K562 (cell line): ENCODE results near the gene TECTA. TPM values are rescaled to one million over a fixed set of nuclear protein-coding genes. Genes with fewer than 3 reads are reported as not detected.

Experiments used
- ATAC-seq: fragments of 200-7000 bp; cut with Tn5 transposase; 3 replicates; pipeline ENCODE4 v1.9.1; 2020; ENCODE audit warnings: moderate library complexity
- BruUV-seq: library from RNA; stranded (reverse); fragments of 400-500 nt; replicated peaks from 2 replicates; lab custom pipeline; 2021; lab: Mats Ljungman, UMichigan
- CTCF ChIA-PET: fragments of 300-600 bp; formaldehyde crosslinking; extraction: SDS; loops from one replicate; lab custom pipeline; 2021; ENCODE audit warnings: low intra/inter-chr PET ratio; lab: Yijun Ruan, JAX
- POLR2A ChIA-PET: fragments of 300-600, 350-650 bp; sonication (Branson Sonifier 250); formaldehyde crosslinking; extraction: SDS; loops from one replicate; lab custom pipeline; 2021; ENCODE audit warnings: antibody characterized with exemption, inconsistent platforms; lab: Yijun Ruan, JAX
- DNase-seq, 4 experiments: peaks; one replicate each; pipeline versions ENCODE4 v3.0.0 to v3.0.0-alpha.2; 2011 to 2018; ENCODE audit warnings: low spot score in 3 of 4, mixed read lengths in 3 of 4; ENCODE audit errors: extremely low read depth in 1 of 4
- FAIRE-seq: peaks from 2 replicates; lab custom pipeline; 2011; peaks lifted over from hg19 to GRCh38; lab: Jason Lieb, UNC
- H2AFZ ChIP-seq: 2 replicates; pipeline ENCODE4 v1.6.0; 2011; ENCODE audit warnings: low read depth, low read length, control low read depth, inconsistent platforms
- H3K27ac ChIP-seq: fragments of 200-600 bp; 3 replicates; pipeline ENCODE4 v1.8.0; 2011; ENCODE audit warnings: low read depth, mild to moderate bottlenecking, control low read depth, inconsistent platforms, low read length, moderate library complexity, mixed read lengths; ENCODE audit errors: extremely low read depth
- H3K27me3 ChIP-seq, 2 experiments: fragments of 300-600 bp in 1 of 2; 2 replicates in 1 of 2; 3 replicates in 1 of 2; pipeline versions ENCODE4 v1.6.0 to v1.8.0; 2011; ENCODE audit warnings: inconsistent platforms in 2 of 2, low read length in 2 of 2, mild to moderate bottlenecking in 1 of 2, mixed read lengths in 1 of 2, moderate library complexity in 1 of 2; ENCODE audit not compliant: control insufficient read depth in 2 of 2, insufficient read depth in 2 of 2
- H3K36me3 ChIP-seq: fragments of 300-600 bp; 3 replicates; pipeline ENCODE4 v1.8.0; 2011; ENCODE audit warnings: mild to moderate bottlenecking, low read length, inconsistent platforms; ENCODE audit not compliant: control insufficient read depth, insufficient read depth
- H3K4me1 ChIP-seq, 2 experiments: fragments of 200-600 bp in 1 of 2; replicated peaks in 1 of 2; 2 replicates in 1 of 2; 3 replicates in 1 of 2; pipeline versions ENCODE4 v1.5.1 to v1.8.0; 2011; ENCODE audit warnings: inconsistent platforms in 2 of 2, low read length in 2 of 2, mild to moderate bottlenecking in 1 of 2, mixed read lengths in 1 of 2, moderate library complexity in 1 of 2; ENCODE audit not compliant: control insufficient read depth in 2 of 2, insufficient read depth in 2 of 2
- H3K4me2 ChIP-seq: 2 replicates; pipeline ENCODE4 v1.6.1; 2011; ENCODE audit warnings: low read length, control low read depth, inconsistent platforms, mixed read lengths; ENCODE audit not compliant: insufficient read depth
- H3K4me3 ChIP-seq: fragments of 200-600 bp; sonication (generic), shearing (Covaris generic); 2 replicates; pipeline ENCODE4 v1.5.1; 2016; ENCODE audit warnings: control low read depth, inconsistent platforms
- H3K79me2 ChIP-seq: fragments of 200-600 bp; 3 replicates; pipeline ENCODE4 v1.8.0; 2011; ENCODE audit warnings: low read length, inconsistent platforms; ENCODE audit not compliant: control insufficient read depth, insufficient read depth
- H3K9ac ChIP-seq, 2 experiments: 2 replicates each; pipeline versions ENCODE4 v1.6.0 to v1.6.1; 2011; ENCODE audit warnings: low read depth in 2 of 2, low read length in 2 of 2, control low read depth in 1 of 2, inconsistent platforms in 1 of 2, mild to moderate bottlenecking in 1 of 2, mixed read lengths in 1 of 2; ENCODE audit not compliant: insufficient read depth in 1 of 2
- H3K9me1 ChIP-seq: one replicate; pipeline ENCODE4 v1.6.0; 2011; ENCODE audit warnings: inconsistent platforms, mild to moderate bottlenecking, low read length, moderate library complexity; ENCODE audit not compliant: control insufficient read depth, insufficient read depth
- H3K9me3 ChIP-seq: replicated peaks from 2 replicates; pipeline ENCODE4 v1.5.1; 2011; ENCODE audit warnings: low read depth, low read length, inconsistent platforms; ENCODE audit not compliant: control insufficient read depth, insufficient read depth
- H4K20me1 ChIP-seq: replicated peaks from 2 replicates; pipeline ENCODE4 v1.6.1; 2011; ENCODE audit warnings: low read length, inconsistent platforms, mixed read lengths; ENCODE audit not compliant: control insufficient read depth, insufficient read depth
- MCM5 ChIP-seq: fragments of 450-650 bp; IDR thresholded peaks from 2 replicates; pipeline ENCODE4 v1.6.1; 2016; ENCODE audit warnings: low read depth
- NR2C2 ChIP-seq, 2 experiments: fragments of 200-800 bp in 1 of 2; sonication (Bioruptor generic) in 1 of 2; sonication (generic) in 1 of 2; formaldehyde crosslinking in 1 of 2; IDR thresholded peaks; 2 replicates each; pipeline versions ENCODE4 v1.6.1 to v1.8.0; 2016 to 2022; ENCODE audit warnings: mild to moderate bottlenecking in 1 of 2, missing compliant biosample characterization in 1 of 2, missing genetic modification characterization in 1 of 2, missing genetic modification reagents in 1 of 2
- PTBP1 ChIP-seq: fragments of 200-400 bp; formaldehyde crosslinking; IDR thresholded peaks from 2 replicates; pipeline ENCODE4 v1.6.1; 2017; ENCODE audit warnings: low read depth, low read length
- SMAD2 ChIP-seq: fragments of 150-350 bp; IDR thresholded peaks from 2 replicates; pipeline ENCODE4 v1.6.1; 2014; ENCODE audit warnings: low read depth, mild to moderate bottlenecking, low read length
- YBX1 ChIP-seq: fragments of 450-650 bp; IDR thresholded peaks from 2 replicates; pipeline ENCODE4 v1.7.1; 2016; ENCODE audit warnings: mild to moderate bottlenecking
- ZBTB2 ChIP-seq: fragments of 450-650 bp; IDR thresholded peaks from 2 replicates; pipeline ENCODE4 v1.6.1; 2016; ENCODE audit warnings: antibody characterized with exemption
- ZNF197 ChIP-seq: fragments of 200-800 bp; sonication (Bioruptor generic); IDR thresholded peaks from 2 replicates; pipeline ENCODE4 v1.6.1; 2016; ENCODE audit warnings: low read depth, missing genetic modification characterization, missing compliant biosample characterization
- ZNF224 ChIP-seq: sonication (generic); formaldehyde crosslinking; IDR thresholded peaks from 2 replicates; pipeline ENCODE4 v1.8.0; 2022; ENCODE audit warnings: mild to moderate bottlenecking, missing genetic modification reagents
- ZNF609 ChIP-seq: sonication (generic); formaldehyde crosslinking; IDR thresholded peaks from 2 replicates; pipeline ENCODE4 v1.8.1; 2023; ENCODE audit warnings: missing genetic modification reagents, mild to moderate bottlenecking, borderline replicate concordance
- WGBS: fragments of 100-300 bp; shearing (Covaris generic); methylation state at CpG from one replicate; pipeline ENCODE4 v1.1.6; 2016; ENCODE audit warnings: low coverage, mixed read lengths; ENCODE audit not compliant: insufficient coverage; ENCODE audit errors: missing lambda C conversion rate; 5-methylcytosine and 5-hydroxymethylcytosine counted together
- in situ Hi-C: fragments of 300-500 bp; cut with MboI; formaldehyde crosslinking; loops from 4 replicates; pipeline ENCODE4 v1.15.0; 2018; ENCODE audit warnings: inconsistent platforms, mixed read lengths
- intact Hi-C: fragments of 100-400 bp; cut with micrococcal nuclease; formaldehyde crosslinking; loops from 2 replicates; pipeline ENCODE4 v1.14.2; 2022
- polyA plus RNA-seq, 8 experiments: library from polyadenylated mRNA; depleted of rRNA in 4 of 8; stranded (reverse) in 5 of 8; unstranded in 3 of 8; fragments of >200 nt; fragmentation: Nextera tagmentation in 2 of 8; fragmentation: Illumina TruSeq in 1 of 8; extraction: Ambion mirVana in 2 of 8; extraction: Trizol in 1 of 8; gene quantifications; 2 replicates each; pipeline versions ENCODE4 v1.2.1 to v1.2.3, GENCODE V29; 2011 to 2014; ENCODE audit warnings: inconsistent platforms in 1 of 8, missing spikeins in 1 of 8
- total RNA-seq, 7 experiments: library from RNA; depleted of rRNA in 6 of 7; stranded (reverse); fragments of >200 nt in 6 of 7; fragmentation: Illumina TruSeq in 2 of 7; extraction: Trizol in 2 of 7; gene quantifications; 2 replicates each; pipeline versions ENCODE4 v1.2.1 to v1.2.3, GENCODE V29; 2011 to 2021; ENCODE audit warnings: low replicate concordance in 1 of 7
- TF ChIP-seq, protein P1 (sequence below), 3 experiments: IDR thresholded peaks in 2 of 3; conservative IDR thresholded peaks in 1 of 3; 2 replicates each; pipeline ENCODE4 v1.5.1; 2011 to 2012; ENCODE audit warnings: low read length in 3 of 3, mild to moderate bottlenecking in 3 of 3, control low read depth in 2 of 3, improper control_type of control experiment in 1 of 3, inconsistent platforms in 1 of 3, low read depth in 1 of 3, mixed read lengths in 1 of 3, moderate library complexity in 1 of 3; ENCODE audit not compliant: insufficient read depth in 2 of 3
- TF ChIP-seq, protein P2 (sequence below), 2 experiments: fragments of 450-650 bp; IDR thresholded peaks; 2 replicates each; pipeline ENCODE4 v1.6.1; 2016

Gene TECTA
- total and polyA plus RNA-seq, 9 of the 15 experiments (the other 6 are each of a cell fraction or from before 2014, with no cell fraction given), result under 0.01 to 0.04 (median 0.03) TPM; not detected in 5

GRCh38 chr11:121123496-121124069, 22.5 kb downstream of the TECTA start:
- Histone ChIP-seq H3K79me2 (no peaks in the 10 kb centered on the region), H3K9me1 (no peaks in the 10 kb centered on the region), H3K4me2 (no peak overlapping the region), H3K9ac (no peak overlapping the region), H3K36me3 (no peaks in the 10 kb centered on the region), H3K4me1 (peaks cover 0 to 5% of the 10 kb centered on the region in 2 experiments; a peak in 1 of 5 replicates), H3K27me3 (peaks cover 15 to 23% of the 10 kb centered on the region in 2 experiments; a peak in 4 of 5 replicates), H3K27ac (no peak overlapping the region), H4K20me1 (no peaks in the 10 kb centered on the region), H3K9me3 (no peaks in the 10 kb centered on the region), H2AFZ (no peak overlapping the region), H3K4me3 (no peak overlapping the region)
- ChIA-PET CTCF (no interaction called here), POLR2A (interaction anchor here (0.6 kb wide), 1 partner anchor 390 kb away, joined by 4 read pairs; no protein-coding TSS in a partner anchor)
- in situ Hi-C loops, result no loop called here
- 0% methylated on average over 6 of the region's 6 CpGs for WGBS
- no peak for ATAC-seq
- no peak for DNase-seq
- BruUV-seq, result no TSS peak
- FAIRE-seq, result no peak
- intact Hi-C loops, result no loop called here
- TF ChIP-seq YBX1, result no peak
- no peak for TF ChIP-seq ZNF609 (CRISPR knock-in tag)
- TF ChIP-seq MCM5, result no peak
- no peak for TF ChIP-seq ZNF224 (CRISPR knock-in tag)
- TF ChIP-seq ZBTB2, result no peak
- no peak for TF ChIP-seq PTBP1
- TF ChIP-seq, protein P1, sequence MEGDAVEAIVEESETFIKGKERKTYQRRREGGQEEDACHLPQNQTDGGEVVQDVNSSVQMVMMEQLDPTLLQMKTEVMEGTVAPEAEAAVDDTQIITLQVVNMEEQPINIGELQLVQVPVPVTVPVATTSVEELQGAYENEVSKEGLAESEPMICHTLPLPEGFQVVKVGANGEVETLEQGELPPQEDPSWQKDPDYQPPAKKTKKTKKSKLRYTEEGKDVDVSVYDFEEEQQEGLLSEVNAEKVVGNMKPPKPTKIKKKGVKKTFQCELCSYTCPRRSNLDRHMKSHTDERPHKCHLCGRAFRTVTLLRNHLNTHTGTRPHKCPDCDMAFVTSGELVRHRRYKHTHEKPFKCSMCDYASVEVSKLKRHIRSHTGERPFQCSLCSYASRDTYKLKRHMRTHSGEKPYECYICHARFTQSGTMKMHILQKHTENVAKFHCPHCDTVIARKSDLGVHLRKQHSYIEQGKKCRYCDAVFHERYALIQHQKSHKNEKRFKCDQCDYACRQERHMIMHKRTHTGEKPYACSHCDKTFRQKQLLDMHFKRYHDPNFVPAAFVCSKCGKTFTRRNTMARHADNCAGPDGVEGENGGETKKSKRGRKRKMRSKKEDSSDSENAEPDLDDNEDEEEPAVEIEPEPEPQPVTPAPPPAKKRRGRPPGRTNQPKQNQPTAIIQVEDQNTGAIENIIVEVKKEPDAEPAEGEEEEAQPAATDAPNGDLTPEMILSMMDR (IDR thresholded peaks at IDR 0.05 in 2 of 3, conservative IDR thresholded peaks at IDR 0.05 in 1 of 3; ENCODE audit: insufficient read depth in 2 of 3, low read depth in 1 of 3, low read length in 3 of 3), result no peak
- TF ChIP-seq ZNF197, result no peak
- TF ChIP-seq SMAD2, result no peak
- TF ChIP-seq NR2C2 (CRISPR knock-in tag; IDR thresholded peaks at IDR 0.05), result no peak
- TF ChIP-seq NR2C2 (tag; IDR thresholded peaks at IDR 0.05), result no peak
- TF ChIP-seq, protein P2, sequence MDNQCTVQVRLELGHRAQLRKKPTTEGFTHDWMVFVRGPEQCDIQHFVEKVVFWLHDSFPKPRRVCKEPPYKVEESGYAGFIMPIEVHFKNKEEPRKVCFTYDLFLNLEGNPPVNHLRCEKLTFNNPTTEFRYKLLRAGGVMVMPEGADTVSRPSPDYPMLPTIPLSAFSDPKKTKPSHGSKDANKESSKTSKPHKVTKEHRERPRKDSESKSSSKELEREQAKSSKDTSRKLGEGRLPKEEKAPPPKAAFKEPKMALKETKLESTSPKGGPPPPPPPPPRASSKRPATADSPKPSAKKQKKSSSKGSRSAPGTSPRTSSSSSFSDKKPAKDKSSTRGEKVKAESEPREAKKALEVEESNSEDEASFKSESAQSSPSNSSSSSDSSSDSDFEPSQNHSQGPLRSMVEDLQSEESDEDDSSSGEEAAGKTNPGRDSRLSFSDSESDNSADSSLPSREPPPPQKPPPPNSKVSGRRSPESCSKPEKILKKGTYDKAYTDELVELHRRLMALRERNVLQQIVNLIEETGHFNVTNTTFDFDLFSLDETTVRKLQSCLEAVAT (IDR thresholded peaks at IDR 0.05), result no peak
